Thyroid gland (tissue), 4 donors: ENCODE measurements around the gene ASPHD1.

Experiments
- POLR2A ChIP-seq, 2 donors: fragments of 450-650 bp; IDR thresholded peaks; one replicate each; pipeline ENCODE4 v1.6.1; 2017; ENCODE audit warnings: antibody characterized with exemption in 2 of 2, mild to moderate bottlenecking in 2 of 2, moderate library complexity in 1 of 2
- TF ChIP-seq, protein P1 (sequence below), 6 experiments: fragments of 200-600 bp in 3 of 6; fragments of 450-650 bp in 3 of 6; sonication (generic) in 3 of 6; IDR thresholded peaks; one replicate each; pipeline ENCODE4 v1.5.1; 2016 to 2019; ENCODE audit warnings: antibody characterized with exemption in 6 of 6, mild to moderate bottlenecking in 2 of 6, inconsistent platforms in 1 of 6, moderate library complexity in 1 of 6

DNA sequence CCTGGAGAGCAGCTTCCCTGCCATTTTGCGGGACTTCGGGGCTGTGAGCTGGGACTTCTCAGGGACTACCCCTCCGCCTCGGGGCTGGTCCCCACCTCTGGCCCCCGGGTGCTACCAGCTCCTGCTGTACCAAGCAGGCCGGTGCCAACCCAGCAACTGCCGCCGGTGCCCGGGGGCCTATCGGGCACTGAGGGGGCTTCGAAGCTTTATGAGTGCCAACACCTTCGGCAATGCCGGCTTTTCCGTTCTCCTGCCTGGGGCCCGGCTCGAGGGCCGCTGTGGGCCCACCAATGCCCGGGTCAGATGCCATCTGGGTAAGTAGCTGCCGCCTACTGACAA, 1.3 kb downstream of the ASPHD1 start:
- no peak for TF ChIP-seq POLR2A (IDR thresholded peaks at IDR 0.05)
- TF ChIP-seq, protein P1, sequence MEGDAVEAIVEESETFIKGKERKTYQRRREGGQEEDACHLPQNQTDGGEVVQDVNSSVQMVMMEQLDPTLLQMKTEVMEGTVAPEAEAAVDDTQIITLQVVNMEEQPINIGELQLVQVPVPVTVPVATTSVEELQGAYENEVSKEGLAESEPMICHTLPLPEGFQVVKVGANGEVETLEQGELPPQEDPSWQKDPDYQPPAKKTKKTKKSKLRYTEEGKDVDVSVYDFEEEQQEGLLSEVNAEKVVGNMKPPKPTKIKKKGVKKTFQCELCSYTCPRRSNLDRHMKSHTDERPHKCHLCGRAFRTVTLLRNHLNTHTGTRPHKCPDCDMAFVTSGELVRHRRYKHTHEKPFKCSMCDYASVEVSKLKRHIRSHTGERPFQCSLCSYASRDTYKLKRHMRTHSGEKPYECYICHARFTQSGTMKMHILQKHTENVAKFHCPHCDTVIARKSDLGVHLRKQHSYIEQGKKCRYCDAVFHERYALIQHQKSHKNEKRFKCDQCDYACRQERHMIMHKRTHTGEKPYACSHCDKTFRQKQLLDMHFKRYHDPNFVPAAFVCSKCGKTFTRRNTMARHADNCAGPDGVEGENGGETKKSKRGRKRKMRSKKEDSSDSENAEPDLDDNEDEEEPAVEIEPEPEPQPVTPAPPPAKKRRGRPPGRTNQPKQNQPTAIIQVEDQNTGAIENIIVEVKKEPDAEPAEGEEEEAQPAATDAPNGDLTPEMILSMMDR (IDR thresholded peaks at IDR 0.05), result no peak
